ENCODE measurements around the gene RNASET2. TPM values are rescaled to one million over a fixed set of nuclear protein-coding genes. Genes with fewer than 3 reads are reported as not detected.
A peak's percentile ranks its signal among the peaks of the same experiment; 100 is the strongest.
"Not testable (repeated sequence)": the region's sequence is repeated elsewhere in the genome, so short reads cannot be mapped to it uniquely, and the experiment has no call there.

The RNASET2 gene
- total RNA-seq, 1 donor from 2014 or later = 32.3 TPM

GRCh38 chr6:166952567-166953486 lies 3.5 kb downstream of the RNASET2 start:
- Mint-ChIP-seq H3K9me3 (no peaks in the 10 kb centered on the region), H3K4me3 (peak overlapping the region; percentile 11), H3K27me3 (peaks cover 3% of the 10 kb centered on the region), H3K4me1 (ENCODE audit: unreplicated experiment) (peaks cover 21% of the 10 kb centered on the region), H3K36me3 (peaks cover 9% of the 10 kb centered on the region), H3K27ac (no peak overlapping the region)
- no peak for DNase-seq (ENCODE audit: extremely low spot score, unreplicated experiment)
- TF ChIP-seq CTCF (conservative IDR thresholded peaks at IDR 0.05) = no peak

GRCh38 chr6:166952121-166952520 lies 4.2 kb downstream of the RNASET2 start:
- no peaks in the 10 kb centered on the region for H3K27me3 Mint-ChIP-seq
- H3K4me1 Mint-ChIP-seq (ENCODE audit: unreplicated experiment) = peaks cover 15% of the 10 kb centered on the region
- TF ChIP-seq CTCF (conservative IDR thresholded peaks at IDR 0.05) = no peak
- no peak overlapping the region for H3K4me3 Mint-ChIP-seq
- DNase-seq (ENCODE audit: extremely low spot score, unreplicated experiment) = no peak
- peaks cover 9% of the 10 kb centered on the region for H3K36me3 Mint-ChIP-seq
- no peaks in the 10 kb centered on the region for H3K9me3 Mint-ChIP-seq
- H3K27ac Mint-ChIP-seq = no peak overlapping the region

DNA sequence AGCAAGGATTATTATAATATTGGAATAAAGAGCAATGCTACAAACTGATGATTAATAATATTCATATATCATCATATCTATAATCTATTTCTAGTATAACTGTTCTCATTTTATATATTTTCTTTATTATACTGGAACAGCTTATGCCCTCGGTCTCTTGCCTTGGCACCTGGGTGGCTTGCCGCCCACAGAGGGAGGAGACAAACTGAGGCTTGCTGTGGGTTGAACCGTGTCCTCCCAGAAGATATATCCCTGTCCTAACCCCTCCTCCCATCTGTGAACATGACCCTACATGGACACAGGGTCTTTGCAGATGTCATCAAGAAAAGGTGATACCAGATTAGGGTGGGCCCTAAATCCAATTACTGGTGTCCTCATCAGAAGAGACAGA lies 4.7 kb downstream of the RNASET2 start:
- DNase-seq (ENCODE audit: extremely low spot score, unreplicated experiment) = no peak
- H3K27ac Mint-ChIP-seq = no peak overlapping the region
- no peaks in the 10 kb centered on the region for H3K27me3 Mint-ChIP-seq
- TF ChIP-seq CTCF (conservative IDR thresholded peaks at IDR 0.05) = no peak
- peak overlapping the region; percentile 15 for H3K4me3 Mint-ChIP-seq
- no peaks in the 10 kb centered on the region for H3K9me3 Mint-ChIP-seq
- H3K4me1 Mint-ChIP-seq (ENCODE audit: unreplicated experiment) = peaks cover 15% of the 10 kb centered on the region
- peaks cover 9% of the 10 kb centered on the region for H3K36me3 Mint-ChIP-seq

GRCh38 chr6:166950892-166951669 lies 5.3 kb downstream of the RNASET2 start:
- Mint-ChIP-seq H3K4me3 (peak overlapping the region; percentile 15), H3K4me1 (ENCODE audit: unreplicated experiment) (peaks cover 15% of the 10 kb centered on the region), H3K27ac (peak overlapping the region; percentile 51)
- TF ChIP-seq CTCF (conservative IDR thresholded peaks at IDR 0.05) = peak; percentile 78
- not testable (repeated sequence) for H3K36me3 Mint-ChIP-seq; DNase-seq (ENCODE audit: extremely low spot score, unreplicated experiment); H3K27me3 Mint-ChIP-seq; H3K9me3 Mint-ChIP-seq

- H3K4me3 Mint-ChIP-seq = no peak overlapping the region
- peaks cover 9% of the 10 kb centered on the region for H3K36me3 Mint-ChIP-seq
- no peak for DNase-seq (ENCODE audit: extremely low spot score, unreplicated experiment)
- H3K27ac Mint-ChIP-seq = peak overlapping the region; percentile 87
- no peak for TF ChIP-seq CTCF (conservative IDR thresholded peaks at IDR 0.05)
- no peaks in the 10 kb centered on the region for H3K9me3 Mint-ChIP-seq
- H3K27me3 Mint-ChIP-seq = no peaks in the 10 kb centered on the region
- peaks cover 14% of the 10 kb centered on the region for H3K4me1 Mint-ChIP-seq (ENCODE audit: unreplicated experiment)
These were observed 5.9 kb downstream of the RNASET2 start for GRCh38 chr6:166950443-166950821.
